GM12801 (cell line): ENCODE measurements around the gene PHGDH.

Source experiments
- CTCF ChIP-seq: IDR thresholded peaks from one replicate; pipeline ENCODE4 v1.5.1; 2011; ENCODE audit warnings: control low read depth; ENCODE audit not compliant: insufficient read length; ENCODE audit errors: extremely low read depth

PHGDH gene

DNA sequence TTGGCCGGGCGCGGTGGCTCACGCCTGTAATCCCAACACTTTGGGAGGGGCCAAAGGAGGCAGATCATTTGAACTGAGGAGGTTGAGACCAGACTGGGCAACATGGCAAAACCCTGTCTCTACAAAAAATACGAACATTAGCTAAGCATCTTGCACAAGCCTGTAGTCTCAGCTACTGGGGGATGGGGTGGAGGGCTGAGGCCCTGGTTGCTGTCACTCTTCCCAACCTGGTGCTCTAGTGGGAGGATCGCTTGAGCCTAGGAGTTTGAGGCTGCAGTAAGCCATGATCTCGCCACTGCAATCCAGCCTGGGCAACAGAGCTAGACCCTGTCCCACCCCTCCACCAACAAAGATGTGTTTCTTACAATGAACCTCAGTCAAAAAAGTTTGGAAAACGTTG is 2.8 kb downstream of the PHGDH start:
- no peak for TF ChIP-seq CTCF

- TF ChIP-seq CTCF, result no peak
Measured at GRCh38 chr1:119715542-119715941, 3.8 kb downstream of the PHGDH start.

GRCh38 chr1:119718409-119718808 is 6.7 kb downstream of the PHGDH start:
- no peak for TF ChIP-seq CTCF

GRCh38 chr1:119718972-119719371 is 7.2 kb downstream of the PHGDH start:
- TF ChIP-seq CTCF, result no peak

DNA sequence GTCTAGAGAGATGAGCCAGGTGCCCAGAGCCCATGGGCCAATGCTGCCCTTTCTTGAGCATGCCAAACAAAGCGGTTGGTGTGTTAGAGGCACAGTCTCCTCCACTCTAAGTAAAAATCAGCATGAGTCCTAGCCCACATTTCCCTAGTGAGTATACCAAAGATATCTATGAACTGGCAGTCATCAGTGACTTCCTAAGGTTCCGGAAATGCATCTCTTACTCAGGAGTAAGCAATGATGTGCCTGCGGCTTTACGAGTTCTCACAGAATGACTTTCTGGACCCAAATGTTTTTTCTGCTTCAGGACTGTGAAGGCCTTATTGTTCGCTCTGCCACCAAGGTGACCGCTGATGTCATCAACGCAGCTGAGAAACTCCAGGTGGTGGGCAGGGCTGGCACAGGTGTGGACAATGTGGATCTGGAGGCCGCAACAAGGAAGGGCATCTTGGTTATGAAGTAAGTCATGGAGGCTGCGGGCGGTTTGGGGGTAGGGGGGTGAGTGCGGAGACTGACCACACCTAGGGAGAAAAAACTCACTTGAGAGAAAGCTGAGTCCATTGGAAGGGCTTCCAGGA is 9.2 kb downstream of the PHGDH start:
- no peak for TF ChIP-seq CTCF

GRCh38 chr1:119721896-119722295 is 10.2 kb downstream of the PHGDH start:
- TF ChIP-seq CTCF, result no peak

GRCh38 chr1:119724611-119725218 is 13.0 kb downstream of the PHGDH start:
- no peak for TF ChIP-seq CTCF
